Activated naive CD8-positive, alpha-beta T cell treated with anti-CD3 and anti-CD28 coated beads, Interleukin-2, amount 50 U/mL, for 24 hours (primary cell): ENCODE measurements around the gene ASTN1.

Experiments used
- ATAC-seq: fragments of 150-1000 bp; cut with Tn5 transposase; one replicate; pipeline ENCODE4 v1.10.0; 2021
- DNase-seq: peaks from one replicate; pipeline ENCODE4 v3.0.0; 2021
- H3K27ac Mint-ChIP-seq: one replicate; pipeline ENCODE4 v1.8.0; 2021; ENCODE audit warnings: mild to moderate bottlenecking, mixed read lengths
- H3K27me3 Mint-ChIP-seq: one replicate; pipeline ENCODE4 v1.8.0; 2021; ENCODE audit warnings: mixed read lengths
- H3K36me3 Mint-ChIP-seq: one replicate; pipeline ENCODE4 v1.8.0; 2021; ENCODE audit warnings: low read depth, mixed read lengths
- H3K4me1 Mint-ChIP-seq: one replicate; pipeline ENCODE4 v1.8.0; 2021; ENCODE audit warnings: mixed read lengths
- H3K4me3 Mint-ChIP-seq: one replicate; pipeline ENCODE4 v1.8.0; 2021; ENCODE audit warnings: mild to moderate bottlenecking, moderate library complexity, mixed read lengths
- H3K9me3 Mint-ChIP-seq: one replicate; pipeline ENCODE4 v1.8.0; 2021; ENCODE audit warnings: mixed read lengths

The ASTN1 gene

GRCh38 chr1:177164380-177165068 is at the start of gene ASTN1:
TSS of gene ASTN1 (minus strand) at chr1:177164712. CDS start at chr1:177164676, 36 bp downstream.
- ATAC-seq: no peak
- Mint-ChIP-seq H3K9me3 (no peaks in the 10 kb centered on the region), H3K4me3 (no peak within 1 kb of the TSS), H3K36me3 (peaks cover 6% of the 10 kb centered on the region), H3K27me3 (peaks cover 28% of the 10 kb centered on the region), H3K4me1 (no peaks in the 10 kb centered on the region), H3K27ac (no peak within 1 kb of the TSS)
- DNase-seq: no peak

DNA sequence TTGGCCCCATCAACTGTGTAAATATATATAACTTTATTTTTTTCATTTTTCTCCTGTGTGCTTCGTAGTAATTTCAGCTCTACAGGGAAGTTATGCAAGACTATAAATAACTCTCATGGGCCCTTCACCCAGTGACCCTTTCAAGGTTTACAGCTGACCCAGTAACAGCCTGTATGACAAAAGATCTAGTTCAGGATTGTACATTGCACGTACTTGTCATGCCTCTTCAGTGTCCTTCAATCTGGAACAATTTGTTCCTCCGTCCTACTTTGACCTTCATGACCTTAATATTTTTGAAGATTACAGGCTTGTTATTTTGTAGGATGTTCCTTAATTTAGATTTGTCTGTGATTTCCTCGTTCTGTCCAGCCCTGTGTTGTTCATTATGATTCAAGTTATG is 46.7 kb upstream of the ASTN1 start:
- ATAC-seq (no peak), DNase-seq (no peak)
- Mint-ChIP-seq H3K27me3 (no peaks in the 10 kb centered on the region), H3K9me3 (peaks cover 2% of the 10 kb centered on the region), H3K36me3 (no peaks in the 10 kb centered on the region), H3K4me3 (no peak overlapping the region), H3K4me1 (no peaks in the 10 kb centered on the region), H3K27ac (no peak overlapping the region)

- no peak for DNase-seq
- Mint-ChIP-seq H3K4me1 (no peaks in the 10 kb centered on the region), H3K27me3 (no peaks in the 10 kb centered on the region), H3K36me3 (no peaks in the 10 kb centered on the region), H3K27ac (no peak overlapping the region), H3K9me3 (no peaks in the 10 kb centered on the region), H3K4me3 (no peak overlapping the region)
- no peak for ATAC-seq
These were observed 45.6 kb upstream of the ASTN1 start for GRCh38 chr1:177210071-177210470.

DNA sequence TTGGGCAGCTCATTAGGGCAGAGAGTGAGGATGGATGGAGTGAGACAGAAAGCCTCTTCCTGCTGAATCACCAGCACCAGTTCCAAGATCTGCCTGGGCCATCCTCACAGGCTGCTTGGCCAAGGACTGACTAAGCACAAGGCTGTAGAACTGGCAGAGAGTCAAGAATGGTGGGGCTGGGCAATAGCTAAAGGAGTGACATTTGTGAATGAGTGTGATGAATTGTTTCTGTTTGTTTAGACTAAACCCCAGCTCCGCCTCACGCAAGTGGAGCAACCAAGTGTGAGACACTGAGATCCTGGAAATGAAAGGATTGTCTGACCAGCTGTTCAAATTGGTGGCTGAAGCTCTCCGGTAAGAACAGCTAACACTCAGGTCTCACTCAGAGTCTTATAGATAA is 44.8 kb upstream of the ASTN1 start:
- ATAC-seq (no peak), DNase-seq (no peak)
- no peak overlapping the region for H3K4me3 Mint-ChIP-seq
- no peak overlapping the region for H3K27ac Mint-ChIP-seq
- H3K36me3 Mint-ChIP-seq: no peaks in the 10 kb centered on the region
- no peaks in the 10 kb centered on the region for H3K9me3 Mint-ChIP-seq
- no peaks in the 10 kb centered on the region for H3K4me1 Mint-ChIP-seq
- no peaks in the 10 kb centered on the region for H3K27me3 Mint-ChIP-seq

- H3K27me3 Mint-ChIP-seq: no peaks in the 10 kb centered on the region
- no peaks in the 10 kb centered on the region for H3K36me3 Mint-ChIP-seq
- ATAC-seq (no peak), DNase-seq (no peak)
- H3K4me1 Mint-ChIP-seq: no peaks in the 10 kb centered on the region
- no peaks in the 10 kb centered on the region for H3K9me3 Mint-ChIP-seq
- no peak overlapping the region for H3K4me3 Mint-ChIP-seq
- no peak overlapping the region for H3K27ac Mint-ChIP-seq
These were observed 44.4 kb upstream of the ASTN1 start for GRCh38 chr1:177208920-177209319.

- H3K4me3 Mint-ChIP-seq: no peak overlapping the region
These were observed 42.4 kb upstream of the ASTN1 start for GRCh38 chr1:177206831-177207355.

DNA sequence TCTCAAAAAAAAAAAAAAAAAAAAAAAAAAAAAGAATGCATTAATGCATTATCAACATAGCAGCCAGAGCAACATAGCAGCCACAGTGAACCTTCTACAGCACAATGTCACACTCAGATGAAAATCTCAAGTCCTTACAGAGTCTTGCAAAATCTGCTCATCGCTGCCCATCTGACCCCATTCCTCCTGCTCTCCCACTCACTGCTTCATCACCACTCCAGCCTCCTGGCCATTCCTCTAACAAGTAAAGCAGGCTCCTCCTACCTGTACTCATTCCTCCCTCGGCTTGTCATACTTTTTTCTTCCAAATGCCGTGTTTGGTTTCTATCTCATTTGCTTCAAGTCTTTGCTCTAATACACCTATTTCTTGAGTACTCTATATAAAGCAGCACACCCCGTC is 35.8 kb upstream of the ASTN1 start:
- Mint-ChIP-seq H3K27ac (no peak overlapping the region), H3K27me3 (peaks cover 2% of the 10 kb centered on the region), H3K9me3 (peaks cover 13% of the 10 kb centered on the region), H3K4me3 (no peak overlapping the region), H3K36me3 (no peaks in the 10 kb centered on the region), H3K4me1 (no peaks in the 10 kb centered on the region)
- ATAC-seq: no peak
- no peak for DNase-seq

More at GRCh38 chr1:177206831-177207355, 42.4 kb upstream of the ASTN1 start:
- H3K27me3 Mint-ChIP-seq: no peaks in the 10 kb centered on the region
- H3K27ac Mint-ChIP-seq: no peak overlapping the region
- DNase-seq (no peak), ATAC-seq (no peak)
- no peaks in the 10 kb centered on the region for H3K4me1 Mint-ChIP-seq
- H3K36me3 Mint-ChIP-seq: no peaks in the 10 kb centered on the region
- H3K9me3 Mint-ChIP-seq: no peaks in the 10 kb centered on the region

DNA sequence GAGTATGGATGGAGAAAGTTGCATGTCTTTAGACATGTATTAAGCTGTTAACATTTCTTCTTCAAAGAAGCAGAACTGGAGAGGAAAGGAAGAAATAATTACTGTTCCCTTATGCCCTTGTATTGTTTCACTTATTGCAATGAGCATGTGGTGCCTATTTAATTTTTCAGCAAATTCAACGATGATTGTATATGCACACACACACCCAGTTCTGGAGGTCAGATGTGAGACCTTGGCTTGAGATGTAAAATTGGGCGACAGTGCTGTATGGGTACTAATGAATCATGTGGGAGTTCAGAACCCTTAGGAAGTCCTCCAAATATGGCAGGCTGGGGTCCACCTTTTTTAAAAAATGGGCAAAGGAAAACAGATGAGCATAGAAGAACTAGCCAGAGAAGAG is 33.7 kb upstream of the ASTN1 start:
- DNase-seq: no peak
- H3K27ac Mint-ChIP-seq: no peak overlapping the region
- no peak overlapping the region for H3K4me3 Mint-ChIP-seq
- peaks cover 18% of the 10 kb centered on the region for H3K9me3 Mint-ChIP-seq
- no peak for ATAC-seq
- H3K4me1 Mint-ChIP-seq: no peaks in the 10 kb centered on the region
- no peaks in the 10 kb centered on the region for H3K36me3 Mint-ChIP-seq
- H3K27me3 Mint-ChIP-seq: peaks cover 4% of the 10 kb centered on the region

- Mint-ChIP-seq H3K27me3 (peaks cover 2% of the 10 kb centered on the region), H3K36me3 (no peaks in the 10 kb centered on the region), H3K9me3 (peaks cover 5% of the 10 kb centered on the region), H3K4me1 (no peaks in the 10 kb centered on the region), H3K27ac (no peak overlapping the region), H3K4me3 (no peak overlapping the region)
- DNase-seq (no peak), ATAC-seq (no peak)
These were observed 25.9 kb upstream of the ASTN1 start for GRCh38 chr1:177190308-177190970.

GRCh38 chr1:177186639-177187038 is 22.1 kb upstream of the ASTN1 start:
- DNase-seq (no peak), ATAC-seq (no peak)
- no peaks in the 10 kb centered on the region for H3K36me3 Mint-ChIP-seq
- peaks cover 13% of the 10 kb centered on the region for H3K27me3 Mint-ChIP-seq
- H3K4me1 Mint-ChIP-seq: peaks cover 5% of the 10 kb centered on the region
- no peak overlapping the region for H3K4me3 Mint-ChIP-seq
- no peaks in the 10 kb centered on the region for H3K9me3 Mint-ChIP-seq
- H3K27ac Mint-ChIP-seq: no peak overlapping the region

DNA sequence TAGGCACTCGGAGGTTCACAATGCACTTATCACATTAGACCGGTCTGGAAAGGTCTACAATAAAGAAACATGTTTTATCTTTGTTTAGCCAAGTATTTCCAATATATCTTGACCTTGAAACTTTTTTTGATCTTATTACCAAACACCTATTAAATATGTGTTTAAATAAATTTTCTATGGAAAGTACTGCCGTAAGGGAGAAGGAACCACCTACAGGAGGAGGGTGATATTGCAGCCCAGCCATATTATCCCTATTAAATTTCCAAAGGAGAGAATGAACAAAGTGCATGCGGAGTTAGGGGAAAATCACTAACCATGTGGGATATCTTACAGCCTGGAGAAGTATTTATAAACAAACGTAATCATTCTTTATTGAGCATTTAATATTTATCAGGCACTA is 20.7 kb upstream of the ASTN1 start:
- no peak overlapping the region for H3K27ac Mint-ChIP-seq
- H3K36me3 Mint-ChIP-seq: no peaks in the 10 kb centered on the region
- DNase-seq: no peak
- H3K4me1 Mint-ChIP-seq: peaks cover 8% of the 10 kb centered on the region
- H3K27me3 Mint-ChIP-seq: peaks cover 24% of the 10 kb centered on the region
- H3K4me3 Mint-ChIP-seq: no peak overlapping the region
- ATAC-seq: no peak
- no peaks in the 10 kb centered on the region for H3K9me3 Mint-ChIP-seq

DNA sequence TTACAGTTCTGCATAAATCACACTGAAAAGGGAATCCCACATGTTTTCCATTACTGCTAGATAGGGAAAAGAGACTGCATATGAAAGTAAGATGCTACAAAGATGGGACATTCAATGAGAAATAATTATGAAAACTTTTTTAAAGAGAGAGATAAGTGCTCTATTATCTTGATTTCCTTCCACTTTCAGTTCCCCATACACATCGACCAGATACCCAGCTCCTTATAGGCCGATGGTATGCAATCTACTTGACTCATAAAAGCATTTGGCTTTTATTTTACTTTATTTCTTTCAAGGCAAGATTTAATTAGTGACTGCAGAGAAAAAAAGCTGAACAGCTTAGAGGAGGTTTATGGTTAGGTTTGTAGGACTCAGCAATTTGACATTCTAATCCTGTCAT is 19.3 kb upstream of the ASTN1 start:
- H3K4me3 Mint-ChIP-seq: no peak overlapping the region
- peaks cover 26% of the 10 kb centered on the region for H3K27me3 Mint-ChIP-seq
- no peaks in the 10 kb centered on the region for H3K9me3 Mint-ChIP-seq
- no peaks in the 10 kb centered on the region for H3K36me3 Mint-ChIP-seq
- H3K4me1 Mint-ChIP-seq: peaks cover 8% of the 10 kb centered on the region
- ATAC-seq (no peak), DNase-seq (no peak)
- H3K27ac Mint-ChIP-seq: no peak overlapping the region

- Mint-ChIP-seq H3K27me3 (peaks cover 29% of the 10 kb centered on the region), H3K4me3 (no peak overlapping the region), H3K27ac (no peak overlapping the region), H3K36me3 (no peaks in the 10 kb centered on the region), H3K4me1 (peaks cover 8% of the 10 kb centered on the region), H3K9me3 (peaks cover 4% of the 10 kb centered on the region)
- DNase-seq (peak; percentile 57), ATAC-seq (peak; percentile 43)
These were observed 17.2 kb upstream of the ASTN1 start for GRCh38 chr1:177181631-177182291.

- no peak for ATAC-seq
- Mint-ChIP-seq H3K4me1 (peaks cover 8% of the 10 kb centered on the region), H3K4me3 (no peak overlapping the region)
These were observed 16.7 kb upstream of the ASTN1 start for GRCh38 chr1:177181280-177181630.

More at GRCh38 chr1:177181280-177181630, 16.7 kb upstream of the ASTN1 start:
- H3K27ac Mint-ChIP-seq: no peak overlapping the region
- H3K9me3 Mint-ChIP-seq: peaks cover 4% of the 10 kb centered on the region
- DNase-seq: no peak
- peaks cover 29% of the 10 kb centered on the region for H3K27me3 Mint-ChIP-seq
- H3K36me3 Mint-ChIP-seq: no peaks in the 10 kb centered on the region
